Renal cortex interstitium (tissue), 15 donors: ENCODE measurements around the gene KRTAP23-1. TPM values are rescaled to one million over a fixed set of nuclear protein-coding genes. Genes with fewer than 3 reads are reported as not detected.

Experiments used
- DNase-seq, 11 donors: peaks; one replicate each; pipeline ENCODE4 v3.0.0-alpha.2; 2013; ENCODE audit warnings: low read depth in 9 of 11, low spot score in 4 of 11; ENCODE audit errors: extremely low read depth in 1 of 11
- long read RNA-seq, 16 experiments: transcript quantifications; one replicate each; lab custom pipeline, GENCODE V29; 2026
- polyA plus RNA-seq, 3 donors: library from polyadenylated mRNA; unstranded; fragments of 120-200 nt; gene quantifications; one replicate each; pipeline ENCODE4 v1.2.1, GENCODE V29; 2013; ENCODE audit not compliant: insufficient read length in 3 of 3

KRTAP23-1 gene, protein sequence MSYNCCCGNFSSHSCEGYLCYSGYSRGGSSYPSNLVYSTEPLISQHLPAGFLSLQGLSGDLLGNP
- not detected for polyA plus RNA-seq
- long read RNA-seq, donor 1, result 0 reads
- long read RNA-seq, donor 2, result 0 reads
- long read RNA-seq, donor 3, result 0 reads
- long read RNA-seq, donor 4, result 0 reads
- long read RNA-seq, donor 5, result 0 reads
- long read RNA-seq, donor 6, result 0 reads
- long read RNA-seq, donor 7, result 0 reads
- long read RNA-seq, donor 8, result 0 reads
- long read RNA-seq, donor 9, result 0 reads
- long read RNA-seq, donor 10, result 0 reads
- long read RNA-seq, donor 11, result 0 reads
- long read RNA-seq, donor 12, result 0 reads
- long read RNA-seq, donor 13, result 0 reads
- long read RNA-seq, donor 14, result 0 reads
- long read RNA-seq, donor 15, result 0 reads
- long read RNA-seq, donor 16, result 0 reads

DNA sequence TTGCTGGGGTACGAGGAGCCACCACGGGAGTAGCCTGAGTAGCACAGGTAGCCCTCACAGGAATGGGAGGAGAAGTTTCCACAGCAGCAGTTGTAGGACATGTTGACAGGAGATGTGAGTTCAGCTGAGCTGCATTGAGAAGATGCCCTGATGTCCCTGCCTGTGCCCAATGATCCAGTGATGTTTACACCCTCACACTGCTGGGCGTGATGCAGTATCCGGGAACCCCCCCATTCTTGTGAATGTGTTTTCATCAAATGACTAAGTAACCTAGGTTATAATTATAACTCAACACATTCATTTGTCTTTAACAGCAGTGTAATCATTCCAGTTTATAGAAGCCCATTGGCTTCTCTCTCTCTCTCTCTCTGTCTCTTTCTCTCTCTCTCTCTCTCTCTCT, at the start of gene KRTAP23-1:
KRTAP23-1 (minus strand) TSS at position 101 of the 400 bp plus-strand sequence; CDS start at position 101, 0 bp downstream.
- no peak for DNase-seq

DNA sequence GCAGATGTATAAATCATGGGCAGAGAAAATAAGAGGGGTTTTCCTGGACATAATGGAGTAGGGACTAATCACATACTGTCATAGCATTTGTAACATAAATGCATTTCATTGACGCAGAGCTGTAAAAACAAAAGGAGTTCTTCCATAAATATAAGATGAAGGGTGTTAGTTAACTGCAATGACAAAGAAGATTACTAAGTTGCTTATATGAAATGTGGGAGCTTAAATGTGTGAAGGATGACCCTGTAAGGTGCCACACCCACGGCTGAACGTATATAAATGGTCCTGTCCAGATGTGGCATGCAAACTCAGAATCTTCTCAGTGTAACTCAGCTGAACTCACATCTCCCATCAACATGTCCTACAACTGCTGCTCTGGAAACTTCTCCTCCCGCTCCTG, 47.3 kb upstream of the KRTAP23-1 start, which contains the start of gene KRTAP13-1:
KRTAP13-1 (plus strand) TSS at position 301 of the 400 bp plus-strand sequence; CDS start at position 357, 56 bp downstream.
- DNase-seq, result no peak

DNA sequence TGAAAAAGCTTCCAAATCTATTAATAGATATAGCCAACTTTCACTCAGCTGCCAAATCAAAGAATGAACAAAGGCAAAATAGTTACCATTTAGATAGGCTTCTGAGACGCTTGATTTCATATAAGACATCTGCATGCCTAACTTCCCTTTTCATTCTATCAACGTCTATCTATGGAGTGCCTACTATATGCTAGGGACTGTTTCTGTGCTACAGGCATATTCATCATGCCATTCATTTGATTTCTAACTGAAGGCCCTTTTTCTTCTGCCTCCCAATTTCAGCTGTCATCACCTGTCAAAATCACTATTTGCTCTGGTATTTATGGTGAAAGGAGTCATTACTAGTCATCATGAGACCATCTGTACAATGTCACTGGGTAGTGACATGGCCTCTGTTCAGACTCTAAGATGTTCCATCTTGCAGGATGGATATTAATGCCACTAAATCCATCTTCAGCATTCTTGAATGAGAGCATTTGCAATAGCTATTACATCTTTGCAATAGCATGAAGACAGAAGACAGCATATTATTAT, 43.2 kb upstream of the KRTAP23-1 start:
- no peak for DNase-seq

DNA sequence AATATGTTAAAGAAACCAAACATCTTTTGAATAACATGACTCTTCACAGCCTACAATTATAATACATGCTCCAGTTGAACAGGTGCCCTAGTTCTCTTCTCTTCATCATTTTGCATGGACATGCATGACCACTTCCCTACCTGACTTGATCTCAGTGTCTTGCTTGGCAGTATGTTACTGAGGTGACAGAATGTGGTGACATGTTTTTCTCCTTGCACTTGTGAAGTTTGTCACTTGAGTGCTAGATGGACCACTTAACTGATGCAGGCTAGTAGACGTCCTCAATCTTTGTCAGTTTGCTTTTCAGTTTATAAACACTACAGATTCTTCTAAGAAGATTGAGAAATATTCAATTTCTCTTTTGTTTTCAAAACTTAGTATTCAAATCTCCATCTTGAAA, 33.8 kb upstream of the KRTAP23-1 start:
- no peak for DNase-seq

DNA sequence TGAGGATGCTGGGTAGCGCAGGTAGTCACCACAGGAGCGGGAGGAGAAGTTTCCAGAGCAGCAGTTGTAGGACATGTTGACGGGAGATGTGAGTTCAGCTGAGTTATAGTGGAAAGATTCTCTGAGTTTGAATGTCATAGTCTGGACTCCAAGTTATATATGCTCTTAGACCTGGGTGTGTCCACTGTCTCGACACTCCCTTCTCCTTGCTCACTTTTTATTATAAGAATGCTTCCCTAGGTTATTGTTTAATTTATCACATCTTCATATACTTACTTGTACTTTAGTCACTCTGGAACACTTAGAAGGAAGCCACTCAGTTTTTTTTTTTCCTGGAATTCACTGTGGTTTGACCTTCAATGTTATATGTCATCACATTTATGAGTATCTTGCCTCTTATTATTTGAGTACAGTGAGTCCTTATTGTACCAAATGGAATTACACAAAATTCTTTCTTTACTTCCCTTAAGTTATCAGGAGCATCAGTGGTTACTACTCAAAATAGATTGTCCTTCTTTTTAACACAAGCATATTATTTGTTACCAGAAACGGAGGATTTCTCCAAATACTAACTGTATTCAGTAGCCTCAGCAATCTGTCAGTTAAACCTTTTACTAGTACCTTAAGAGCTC, 23.8 kb upstream of the KRTAP23-1 start, which contains the start of gene KRTAP13-2:
KRTAP13-2 (minus strand) TSS at position 133 of the 632 bp plus-strand sequence; CDS start at position 75, 58 bp downstream.
- DNase-seq, result no peak

DNA sequence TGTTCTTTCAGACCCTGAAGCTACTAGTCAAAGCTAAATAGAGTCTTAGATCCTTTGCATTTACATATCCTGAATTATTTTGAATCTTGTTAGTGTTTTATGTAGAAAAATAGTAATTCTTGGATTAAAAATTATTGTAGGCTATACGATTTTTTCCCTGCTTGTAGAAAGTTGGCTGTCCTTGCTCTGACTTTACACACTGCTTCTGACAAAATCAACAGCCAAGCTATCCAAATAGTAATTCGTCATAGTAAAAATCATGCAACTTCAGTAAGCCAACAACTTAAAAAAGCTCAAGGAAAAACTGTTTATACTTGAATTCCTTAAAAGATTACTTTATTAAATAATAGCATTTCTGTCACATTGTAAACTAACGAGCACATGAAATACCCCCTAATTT, 7.5 kb upstream of the KRTAP23-1 start:
- no peak for DNase-seq

DNA sequence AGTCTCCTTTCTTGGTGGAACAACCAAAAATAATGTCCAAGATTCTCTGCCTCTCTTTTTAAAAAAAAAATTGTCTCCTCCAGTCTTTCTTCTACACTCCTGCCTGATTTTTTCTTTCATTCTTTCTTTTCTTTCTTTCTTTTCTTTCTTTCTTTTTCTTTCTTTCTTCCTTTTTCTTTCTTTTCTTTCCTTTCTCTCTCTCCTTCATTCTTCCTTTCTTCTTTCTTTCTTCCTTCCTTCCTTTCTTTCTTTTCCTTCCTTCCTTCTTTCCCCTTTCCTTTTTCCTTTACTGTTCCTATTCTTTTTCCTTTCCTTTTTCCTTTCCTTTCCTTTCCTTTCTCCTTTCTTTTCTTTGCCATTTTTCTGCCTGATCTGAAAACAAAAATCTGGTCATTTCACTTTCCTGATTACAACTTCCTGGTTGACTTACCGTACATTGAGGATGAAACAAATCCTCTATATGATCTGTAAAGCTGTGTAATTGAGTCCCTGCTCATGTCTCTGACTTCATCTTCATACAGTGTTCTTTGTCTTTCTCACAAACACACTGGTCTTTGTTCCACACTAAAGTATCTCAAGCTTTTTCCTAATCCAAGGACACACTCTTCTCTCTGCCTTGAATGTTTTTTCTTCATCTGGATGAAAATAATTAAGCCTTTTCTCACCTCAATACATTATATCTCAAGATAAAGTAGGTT, 6.1 kb upstream of the KRTAP23-1 start:
- no peak for DNase-seq

DNA sequence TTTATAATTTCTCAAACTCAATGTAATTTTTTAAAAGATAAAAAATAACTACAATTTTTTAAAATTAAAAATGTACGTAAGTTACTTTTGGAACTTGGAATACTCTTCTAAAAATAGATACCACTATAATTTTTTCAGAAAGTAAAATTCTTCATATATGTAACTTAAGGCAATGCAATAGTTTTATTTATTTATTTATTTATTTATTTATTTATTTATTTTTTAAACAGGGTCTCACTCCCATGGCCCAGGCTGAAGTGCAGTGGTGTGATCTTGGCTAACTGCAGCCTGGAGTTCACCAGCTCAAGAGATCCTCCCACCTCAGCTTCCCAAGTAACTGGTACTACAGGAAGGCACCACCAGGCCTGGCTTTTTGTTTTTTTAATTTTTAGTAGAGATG, 3.1 kb upstream of the KRTAP23-1 start:
- DNase-seq, result no peak

DNA sequence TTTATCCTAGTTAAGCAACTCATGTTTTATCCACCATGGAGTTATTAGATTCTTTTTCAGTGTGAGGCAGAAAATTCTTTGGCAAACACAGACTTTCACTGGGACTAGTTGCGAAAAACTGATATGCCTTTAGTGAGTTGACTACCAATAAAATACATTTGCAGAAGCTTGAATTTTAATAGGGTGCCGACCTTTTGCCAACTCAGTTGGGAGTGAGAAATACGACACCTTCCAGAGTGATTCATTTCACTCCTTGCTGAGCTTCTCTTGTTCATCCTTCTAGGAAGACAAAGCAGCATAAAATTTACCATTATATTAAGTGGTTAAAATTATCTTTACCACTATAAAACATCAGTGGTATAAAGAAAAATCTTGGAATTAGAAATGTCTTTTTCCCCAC, 1.2 kb upstream of the KRTAP23-1 start:
- no peak for DNase-seq

DNA sequence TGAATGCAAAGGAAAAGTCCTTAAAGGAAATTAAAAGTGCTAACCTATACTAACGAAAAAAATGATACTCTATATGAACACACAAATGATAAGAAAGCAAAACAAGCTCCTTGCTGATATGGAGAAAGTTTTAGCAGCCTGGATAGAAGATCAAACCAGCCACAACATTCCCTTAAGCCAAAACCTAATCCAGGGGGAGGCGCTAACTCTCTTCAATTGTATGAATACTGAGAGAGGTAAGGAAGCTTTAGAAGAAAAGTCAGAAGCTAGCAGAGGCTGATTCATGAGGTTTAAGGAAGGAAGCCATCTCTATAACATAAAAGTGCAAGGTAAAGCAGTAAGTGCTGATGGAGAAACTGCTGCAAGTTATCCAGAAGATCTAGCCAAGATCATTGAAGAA, 3.4 kb downstream of the KRTAP23-1 start:
- no peak for DNase-seq

DNA sequence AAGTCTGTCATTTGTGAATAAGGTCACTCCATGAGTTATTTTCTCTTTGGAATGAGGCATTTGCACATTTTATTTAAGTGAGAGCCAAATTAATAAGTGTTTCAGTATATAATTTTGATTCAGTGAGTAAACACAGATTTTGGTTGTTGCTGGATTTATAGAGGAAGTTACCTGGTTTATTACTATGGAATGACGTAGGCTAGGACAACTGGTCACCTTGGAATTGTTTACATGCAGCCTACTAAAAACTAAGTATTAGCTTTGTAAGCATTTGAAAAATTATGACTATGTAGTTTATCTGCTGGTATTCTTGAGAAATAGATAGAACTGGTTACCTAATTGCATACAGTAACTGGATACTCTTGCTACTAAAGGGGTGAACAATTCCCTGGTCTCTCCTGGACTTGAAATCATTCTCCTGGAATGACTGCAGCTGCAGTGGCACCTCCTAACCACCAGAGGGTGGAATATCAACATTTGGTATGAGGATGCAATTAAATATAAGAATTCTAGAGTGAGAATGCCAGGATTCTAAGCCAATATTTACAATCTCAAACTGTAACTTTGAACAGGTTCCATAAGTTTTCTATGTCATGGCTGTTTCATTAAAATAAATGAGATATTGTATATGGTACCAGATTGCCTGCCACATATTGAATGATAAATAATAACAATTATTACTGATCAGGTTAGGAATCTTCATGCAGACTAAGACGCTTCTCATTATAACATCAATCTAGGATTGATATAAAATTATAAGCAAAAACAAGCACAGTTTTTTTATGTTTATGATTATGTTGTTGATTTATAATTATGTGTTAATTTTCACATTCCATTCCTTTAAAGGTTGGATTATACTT, 7.5 kb downstream of the KRTAP23-1 start:
- peak in 8 of 11 donors; percentile 3 to 38 (median 20) for DNase-seq

DNA sequence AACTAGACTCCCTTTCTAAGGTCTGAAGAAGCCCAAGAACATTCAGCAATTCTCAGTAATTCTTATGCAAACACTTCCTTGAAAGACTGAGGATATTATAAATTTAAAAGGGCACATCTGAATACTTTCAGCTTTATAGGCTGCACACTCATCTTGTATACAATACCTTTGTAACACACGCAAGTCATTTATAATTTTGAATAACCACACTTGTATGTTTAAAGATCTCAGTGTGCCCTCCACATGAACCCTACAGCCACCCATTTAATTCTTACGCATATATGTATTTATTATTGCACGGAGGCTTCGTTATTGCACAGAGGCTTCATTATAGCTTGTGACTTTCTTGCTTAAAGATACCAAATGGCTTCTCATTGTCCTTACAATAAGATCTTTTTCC, 9.7 kb downstream of the KRTAP23-1 start:
- no peak for DNase-seq

DNA sequence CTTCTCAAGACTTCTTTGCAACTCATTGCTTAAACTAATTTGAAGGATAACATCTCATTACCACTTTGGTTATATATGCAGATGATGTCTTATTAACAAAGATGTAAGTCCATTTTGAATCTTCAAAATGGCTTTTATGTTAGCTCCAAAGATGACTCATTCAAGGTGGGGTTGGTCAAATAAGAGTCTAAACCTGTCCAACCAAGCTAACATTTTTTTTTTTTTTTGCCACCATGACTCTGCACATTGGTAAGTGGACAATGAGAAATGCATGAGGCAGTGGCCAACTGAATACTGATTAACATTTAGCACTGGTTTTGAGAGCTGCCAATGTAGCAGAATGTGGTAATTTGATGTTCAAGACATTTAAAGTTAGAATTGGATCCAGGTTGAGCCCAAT, 10.6 kb downstream of the KRTAP23-1 start:
- DNase-seq, result no peak

DNA sequence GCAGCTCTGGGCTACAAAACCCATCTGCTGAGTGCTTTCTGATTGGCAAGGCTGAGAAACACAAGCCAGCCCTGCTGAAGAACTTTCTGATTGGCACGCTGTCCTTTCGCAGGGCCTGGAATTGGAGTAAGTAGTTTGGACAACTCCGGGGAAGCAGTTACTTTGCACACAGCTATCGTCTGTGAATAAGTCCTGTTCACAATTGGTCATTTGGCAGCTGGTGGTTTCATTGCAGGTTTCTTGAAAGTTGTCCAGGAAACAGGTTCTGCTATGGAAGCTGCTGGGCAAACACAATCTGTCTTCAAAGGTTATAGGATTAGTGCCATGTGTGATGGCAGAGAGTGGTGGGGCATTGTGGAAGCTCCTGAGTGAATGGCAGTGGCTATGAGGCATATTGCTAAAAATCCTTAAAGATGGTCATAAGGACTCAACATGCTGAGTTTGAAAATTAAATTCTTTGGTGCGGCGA, 11.1 kb downstream of the KRTAP23-1 start, which contains the start of gene KRTAP27-1:
KRTAP27-1 (minus strand) TSS at position 419 of the 469 bp plus-strand sequence; CDS start at position 393, 26 bp downstream.
- DNase-seq, result no peak

DNA sequence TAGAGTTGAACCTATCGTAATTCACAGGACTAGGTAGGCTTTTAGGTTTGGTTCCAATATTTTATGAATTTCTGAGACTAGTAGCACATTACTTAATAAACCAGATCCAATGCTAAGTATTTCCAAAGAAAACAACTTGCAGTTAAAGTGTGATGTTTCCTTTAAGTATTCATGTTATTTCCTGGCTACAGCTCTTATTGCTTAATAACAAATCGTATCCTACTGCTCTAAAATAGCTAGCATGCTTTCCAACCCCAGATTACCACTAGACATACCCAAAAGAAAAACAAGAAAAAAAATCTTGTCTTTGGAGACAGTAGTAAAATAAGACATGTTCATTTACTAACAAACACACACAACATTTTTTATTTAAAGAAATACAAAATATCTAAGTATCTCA, 11.8 kb downstream of the KRTAP23-1 start:
- DNase-seq, result no peak

DNA sequence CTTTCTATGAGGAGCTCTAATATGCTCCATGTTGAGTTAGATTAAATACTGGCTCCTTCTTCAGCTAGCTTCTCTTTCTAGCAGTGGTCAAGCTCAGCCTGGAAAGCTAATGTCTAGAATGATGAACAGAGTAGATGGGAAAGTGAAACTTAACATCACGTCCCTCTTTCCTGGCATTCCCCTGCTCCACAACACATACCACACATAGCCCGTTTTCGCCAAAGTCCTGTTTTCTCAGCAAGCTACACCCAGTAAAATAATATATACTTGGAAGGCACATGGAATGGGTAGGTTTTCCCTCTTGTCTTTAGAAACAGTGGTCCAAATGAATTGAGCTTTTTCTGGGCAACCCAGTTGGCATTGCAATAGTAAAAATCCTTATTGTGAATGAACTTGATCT, 14.7 kb downstream of the KRTAP23-1 start:
- DNase-seq, result no peak

DNA sequence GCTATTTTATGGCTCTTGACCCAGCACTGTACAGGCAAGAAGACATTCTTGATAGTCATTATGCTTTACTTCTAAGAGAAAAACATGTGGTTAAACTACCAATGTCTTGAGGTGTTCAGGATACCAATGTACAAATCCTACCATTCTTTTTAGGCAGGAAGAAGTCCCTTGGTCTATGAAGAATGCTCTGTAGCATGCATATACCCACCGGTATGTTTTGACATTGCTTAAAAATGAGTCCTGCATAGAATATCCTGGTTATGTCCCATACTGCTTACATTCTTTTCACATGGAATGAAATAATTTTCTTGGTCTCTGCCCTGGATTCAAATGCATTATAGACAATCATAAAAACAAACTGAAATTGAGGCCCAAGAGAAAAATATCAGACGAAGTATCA, 15.7 kb downstream of the KRTAP23-1 start:
- no peak for DNase-seq

DNA sequence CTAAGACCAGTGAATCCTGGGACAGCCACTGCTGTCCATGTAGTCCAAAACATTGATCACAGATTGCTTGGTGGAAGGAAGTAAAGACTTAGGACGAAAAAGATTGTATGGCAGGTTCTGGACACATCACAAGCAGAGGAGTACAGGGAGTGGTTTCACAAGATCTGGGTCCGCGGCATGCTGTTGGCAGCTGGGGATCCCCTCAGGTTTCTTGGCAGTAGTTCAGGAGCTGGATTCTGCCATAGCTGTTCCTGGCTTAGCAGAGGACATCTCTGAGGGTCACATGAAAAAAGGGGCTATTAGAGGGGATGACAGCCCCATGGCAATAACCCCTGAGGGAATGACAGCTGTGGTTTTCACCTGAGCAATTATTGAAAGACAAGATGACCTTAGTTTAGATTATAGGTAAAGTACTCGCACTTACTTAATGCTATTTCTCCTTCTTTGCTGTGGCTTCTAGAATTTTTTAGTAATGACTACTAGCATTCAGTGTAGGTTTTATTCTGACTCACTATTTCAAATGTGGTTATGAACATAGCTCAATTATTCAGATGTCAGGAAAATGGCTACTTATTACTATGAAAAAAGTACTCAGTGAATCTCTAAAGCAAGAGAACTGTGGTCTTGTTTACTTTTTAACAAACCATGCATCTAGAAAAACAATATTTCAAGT, 19.1 kb downstream of the KRTAP23-1 start:
- DNase-seq, result no peak
